Activated CD4-positive, alpha-beta T cell treated with anti-CD3 and anti-CD28 coated beads, Interleukin-2, Interleukin-6, amounts not matched to agents 100 ng/mL and 50 ng/mL, durations not matched to agents 16 hours and 8 hours (primary cell): ENCODE measurements around the gene RPH3AL.

Experiments
- DNase-seq: peaks from one replicate; pipeline ENCODE4 v3.0.0-alpha.2; 2020

The RPH3AL gene

DNA sequence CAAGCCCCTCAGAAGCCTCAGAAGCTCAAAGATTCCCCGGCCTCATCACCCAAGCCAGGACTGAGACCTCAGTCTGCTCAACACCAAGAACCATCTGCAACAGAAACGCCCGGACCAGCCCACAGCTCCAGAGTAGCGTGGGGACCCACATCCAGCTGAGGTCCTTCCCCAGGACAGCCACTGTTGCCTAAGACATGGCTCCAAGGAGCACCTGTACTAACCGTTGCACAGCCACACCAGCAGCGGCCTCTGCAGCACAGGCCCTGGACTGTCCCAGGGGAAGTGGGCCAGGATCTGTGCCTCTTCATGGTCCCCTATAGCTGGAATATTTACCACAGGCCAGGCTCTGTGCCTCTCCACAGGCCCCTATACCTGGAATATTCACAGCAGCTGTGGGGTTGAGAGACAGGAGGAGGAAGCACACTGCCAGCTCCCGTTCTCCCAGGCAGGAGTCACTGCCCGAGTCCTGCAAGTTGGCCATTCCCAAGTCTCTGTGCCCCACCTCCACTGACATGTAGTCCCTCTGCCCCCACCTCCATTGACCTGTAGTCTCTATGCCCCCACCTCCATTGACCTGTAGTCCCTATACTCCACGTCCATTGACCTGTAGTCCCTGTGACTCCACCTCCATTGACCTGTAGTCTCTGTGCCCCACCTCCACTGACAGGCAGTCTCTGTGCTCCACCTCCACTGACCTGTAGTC lies 38.5 kb downstream of the RPH3AL start:
- no peak for DNase-seq

DNA sequence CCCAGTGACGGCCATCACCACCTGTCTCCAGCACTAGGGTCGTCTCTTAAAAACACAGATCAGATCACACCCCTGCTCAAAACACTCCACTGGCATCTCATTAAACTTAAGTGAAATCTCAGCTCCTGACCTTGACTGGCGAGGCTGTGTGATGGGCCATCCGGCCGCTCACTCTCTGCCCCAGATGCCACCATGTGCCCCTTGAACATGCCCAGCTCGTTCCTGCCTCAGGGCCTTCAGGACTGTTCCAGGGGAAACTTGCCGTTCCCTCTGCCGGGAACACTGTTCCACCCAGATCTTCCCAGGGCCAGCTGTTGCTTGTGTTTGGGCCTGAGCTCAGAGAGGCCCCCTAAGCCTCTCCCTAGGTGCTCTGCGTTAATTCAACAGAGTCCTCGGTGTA lies 39.4 kb downstream of the RPH3AL start:
- DNase-seq: no peak

- no peak for DNase-seq
These were observed 40.0 kb downstream of the RPH3AL start for GRCh38 chr17:312476-313148.

- no peak for DNase-seq
These were observed 41.4 kb downstream of the RPH3AL start for GRCh38 chr17:311119-311782.

DNA sequence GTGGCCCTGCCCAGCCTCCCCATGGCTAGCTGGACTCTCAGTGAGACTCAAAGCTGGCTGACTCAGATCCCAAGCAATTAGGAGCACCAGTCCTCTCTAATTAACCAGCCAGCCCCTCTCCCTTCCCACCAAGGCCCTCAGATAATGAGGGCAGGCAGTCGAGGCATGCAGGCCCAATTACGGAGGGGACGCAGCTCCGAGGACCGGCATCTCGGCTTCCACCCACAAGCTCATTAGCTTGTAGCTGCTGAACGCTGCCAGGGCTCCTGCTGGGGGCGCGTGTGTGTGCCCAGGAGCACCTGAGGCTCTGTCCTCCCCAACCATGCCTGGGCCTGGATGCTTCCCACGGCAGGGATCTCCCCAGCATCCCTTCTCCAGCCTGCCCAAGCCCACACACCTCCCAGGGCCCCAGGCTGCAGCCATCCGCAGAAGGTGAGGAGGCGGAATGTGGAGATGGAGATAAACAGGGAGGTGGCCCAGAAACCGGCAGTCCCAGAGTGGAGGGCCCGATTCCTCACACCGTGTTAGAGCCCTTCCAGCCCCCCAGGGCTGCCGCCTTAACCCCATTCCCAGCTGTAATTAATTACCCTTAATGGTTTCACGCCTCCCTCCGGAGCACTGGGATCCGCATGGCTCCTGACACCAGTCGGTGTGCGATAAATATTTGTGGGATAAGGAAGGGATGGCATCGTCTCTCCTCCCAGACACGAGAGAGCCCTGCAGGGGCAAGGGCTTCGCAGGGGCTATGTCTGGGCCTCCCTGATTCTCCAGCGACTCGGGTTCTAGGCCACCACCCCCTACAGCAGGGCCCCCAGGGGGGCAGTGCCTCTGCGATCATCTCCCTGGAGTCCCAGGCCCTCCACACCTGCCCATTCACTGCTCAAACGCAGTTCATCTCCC lies 42.2 kb downstream of the RPH3AL start:
- no peak for DNase-seq

GRCh38 chr17:309361-309888 lies 43.2 kb downstream of the RPH3AL start:
- DNase-seq: no peak

DNA sequence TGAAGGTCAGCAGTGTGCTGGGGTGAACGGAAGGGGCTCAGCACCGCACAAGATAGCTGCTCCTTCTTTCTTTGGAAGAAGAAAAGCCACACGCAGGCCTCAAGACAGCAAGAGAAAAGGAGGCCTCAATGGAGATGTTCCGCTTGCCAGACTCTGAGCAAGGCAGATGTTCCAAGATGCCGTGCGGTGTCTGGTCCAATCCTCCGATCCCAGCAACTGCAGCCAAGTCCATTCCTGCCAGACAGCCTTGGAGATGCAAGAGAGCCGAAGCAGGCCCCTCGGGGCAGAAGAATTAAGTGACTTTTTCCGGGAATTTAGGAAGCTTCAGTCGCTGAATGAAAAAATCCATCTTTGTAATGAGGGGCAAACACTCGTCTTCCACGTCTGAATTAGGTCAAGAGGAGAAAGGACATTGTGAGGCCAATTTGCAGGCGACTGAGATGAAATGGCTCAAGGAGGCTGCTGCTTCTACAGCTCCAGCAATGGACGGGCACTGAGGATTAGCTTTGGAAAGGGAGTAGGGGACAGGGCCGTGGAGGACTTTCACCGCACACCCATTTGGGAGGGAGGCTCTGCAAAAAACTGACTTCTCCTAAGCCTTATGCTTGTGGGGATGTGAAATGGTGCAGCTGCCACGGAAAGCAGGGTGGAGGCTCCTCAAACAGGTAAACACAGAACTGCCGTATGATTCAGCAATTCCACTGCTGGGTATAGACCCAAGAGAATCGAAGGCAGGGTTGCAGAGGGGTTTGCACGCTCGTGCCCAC lies 44.7 kb downstream of the RPH3AL start:
- no peak for DNase-seq

DNA sequence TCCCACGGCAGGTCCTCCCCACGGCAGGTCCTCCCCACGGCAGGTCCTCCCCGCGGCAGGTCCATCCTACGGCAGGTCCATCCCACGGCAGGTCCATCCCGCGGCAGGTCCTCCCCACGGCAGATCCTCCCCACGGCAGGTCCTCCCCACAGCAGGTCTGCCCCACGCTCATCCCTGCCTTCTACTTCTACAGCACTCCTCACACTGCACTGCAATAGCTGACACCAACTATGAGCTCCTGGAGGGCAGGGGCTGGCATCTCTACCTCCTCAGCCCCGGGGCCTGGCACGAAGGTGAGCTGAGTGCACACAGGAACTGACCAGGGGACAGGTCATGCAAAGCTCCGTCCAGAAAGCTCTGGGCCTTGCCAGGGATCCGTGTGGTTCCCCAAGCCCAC lies 45.3 kb downstream of the RPH3AL start:
- no peak for DNase-seq

DNA sequence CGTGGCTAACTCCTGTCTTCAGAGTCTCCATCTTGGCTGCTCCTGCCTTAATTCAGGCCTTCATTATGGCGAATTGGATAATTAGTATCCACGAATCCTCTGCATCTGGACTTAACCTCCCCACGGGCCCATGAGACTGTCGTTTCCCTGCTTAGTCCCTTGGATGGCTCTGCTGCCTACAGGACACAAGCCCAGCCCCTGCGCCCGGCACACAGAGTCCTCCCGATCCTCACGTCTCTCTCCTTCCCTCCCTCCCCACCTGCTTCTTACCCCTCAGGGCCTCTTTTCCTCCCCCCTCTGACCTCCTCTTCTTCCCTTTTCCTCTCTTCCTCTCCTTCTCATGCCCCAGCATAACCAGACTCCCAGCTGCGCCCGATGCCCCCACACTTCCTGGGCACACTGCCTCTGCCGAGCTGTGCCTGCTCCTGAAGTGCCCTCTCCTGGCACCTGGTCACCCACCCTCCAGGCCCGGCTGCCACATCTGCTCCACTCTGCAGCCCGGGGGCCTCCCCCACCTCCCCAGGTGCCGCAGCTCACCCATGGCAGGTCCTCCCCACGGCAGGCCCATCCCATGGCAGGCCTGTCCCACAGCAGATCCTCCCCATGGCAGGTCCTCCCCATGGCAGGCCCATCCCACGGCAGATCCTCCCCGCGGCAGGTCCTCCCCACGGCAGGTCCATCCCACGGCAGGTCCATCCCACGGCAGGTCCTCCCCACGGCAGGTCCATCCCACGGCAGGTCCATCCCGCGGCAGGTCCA lies 45.9 kb downstream of the RPH3AL start:
- DNase-seq: no peak

DNA sequence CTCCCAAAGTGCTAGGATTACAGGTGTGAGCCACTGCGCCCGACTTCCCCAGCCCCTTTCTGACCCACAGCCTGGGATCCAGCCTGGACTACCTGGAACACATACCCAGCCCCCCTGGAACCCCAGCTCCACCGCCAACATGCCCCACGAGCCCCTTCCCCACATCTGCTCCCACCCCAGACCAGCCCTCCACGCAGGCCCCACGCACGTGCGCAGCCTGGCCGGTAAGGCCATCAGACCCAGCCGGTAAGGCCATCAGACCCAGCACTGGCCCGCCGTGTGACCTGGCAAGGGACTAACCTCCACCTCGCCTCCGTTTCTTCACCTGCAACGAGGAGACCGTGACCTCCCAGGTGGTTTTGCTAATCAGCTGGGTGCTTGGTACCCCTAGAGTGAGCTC lies 46.5 kb downstream of the RPH3AL start:
- no peak for DNase-seq

- no peak for DNase-seq
These were observed 47.3 kb downstream of the RPH3AL start for GRCh38 chr17:305090-305976.

DNA sequence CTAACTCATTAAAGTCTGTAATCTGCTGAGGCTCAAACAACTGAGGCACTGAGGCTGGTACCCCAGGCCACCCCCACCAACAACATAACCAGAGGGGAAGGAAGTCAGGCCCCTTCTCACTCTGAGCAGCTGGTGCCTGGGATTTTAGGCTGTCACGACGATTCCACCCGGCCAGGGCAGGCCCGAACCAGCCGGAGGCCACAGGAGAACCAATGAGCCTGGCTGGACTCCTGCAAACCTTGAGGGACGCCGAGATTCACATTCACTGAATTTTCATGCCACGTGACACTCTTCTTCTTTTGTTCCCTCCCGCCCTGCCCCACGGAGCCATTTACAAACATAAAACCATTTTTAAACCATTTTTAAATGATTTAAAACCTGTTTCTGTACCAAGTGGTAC lies 48.1 kb downstream of the RPH3AL start:
- DNase-seq: no peak

- no peak for DNase-seq
These were observed 49.4 kb downstream of the RPH3AL start for GRCh38 chr17:303168-303567.

GRCh38 chr17:302300-302698 lies 50.3 kb downstream of the RPH3AL start:
- DNase-seq: no peak

DNA sequence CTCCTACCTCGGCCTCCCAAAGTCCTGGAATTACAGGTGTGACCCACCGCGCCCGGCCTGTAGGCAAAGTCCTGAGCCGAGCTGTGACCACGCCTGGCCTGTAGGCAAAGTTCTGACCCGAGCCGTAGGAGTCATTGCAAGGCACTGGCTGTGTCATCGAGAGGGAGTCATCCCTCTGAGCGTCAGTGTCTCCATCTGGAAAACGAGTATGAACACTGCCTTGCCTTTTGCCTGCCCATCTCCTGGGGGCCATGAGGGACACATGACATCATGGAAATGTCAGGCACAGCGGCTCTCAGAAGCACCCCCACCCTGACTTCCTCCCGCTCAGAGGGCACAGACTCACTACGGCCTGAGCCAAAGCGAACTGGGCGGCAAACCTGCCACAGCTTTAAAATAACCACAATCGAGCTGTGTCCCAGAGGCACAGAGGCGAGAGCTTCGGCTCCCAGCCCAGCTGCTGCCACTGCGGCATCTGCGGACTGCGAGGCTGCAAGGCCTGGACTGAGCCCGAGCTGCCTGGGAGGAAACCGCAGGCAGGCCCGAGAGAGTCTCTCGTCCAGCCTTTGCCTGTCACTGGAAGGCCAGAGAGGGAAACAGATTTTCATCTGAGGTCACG lies 50.8 kb downstream of the RPH3AL start:
- no peak for DNase-seq

- no peak for DNase-seq
These were observed 51.7 kb downstream of the RPH3AL start for GRCh38 chr17:300881-301280.

GRCh38 chr17:299546-299945 lies 53.1 kb downstream of the RPH3AL start:
- DNase-seq: no peak

DNA sequence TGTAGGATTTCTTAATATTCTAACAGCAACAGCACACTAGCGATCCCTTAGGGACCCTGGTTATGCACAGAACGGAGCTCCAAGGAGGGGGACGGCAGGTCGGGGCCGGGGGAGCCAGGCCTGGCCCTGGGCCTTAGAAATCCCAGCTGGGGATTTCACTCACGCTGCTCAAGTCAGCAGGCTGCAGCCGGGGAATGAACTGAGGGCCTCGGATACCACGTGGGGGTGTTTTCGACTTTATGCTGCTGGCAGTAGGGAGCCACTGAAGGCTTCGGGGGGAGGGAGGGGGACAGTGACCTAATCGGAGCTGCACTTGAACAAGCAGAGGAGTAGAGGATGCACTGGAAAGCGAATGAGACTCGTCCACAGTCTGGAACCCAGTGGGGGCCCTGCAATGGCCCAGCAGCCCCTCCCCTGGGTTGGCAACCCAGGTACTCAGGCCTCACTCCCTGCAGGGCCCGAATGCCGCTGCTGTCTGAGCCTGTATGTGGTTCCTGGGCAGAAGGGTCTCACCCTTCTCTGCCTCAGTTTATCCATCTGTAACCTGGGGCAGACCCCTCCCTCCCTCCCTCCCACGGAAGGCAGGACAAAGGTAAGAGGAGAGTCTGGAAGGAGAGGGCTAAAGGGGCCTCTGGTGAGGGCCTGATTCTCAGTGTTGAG lies 53.7 kb downstream of the RPH3AL start:
- no peak for DNase-seq

GRCh38 chr17:297758-298157 lies 54.8 kb downstream of the RPH3AL start:
- DNase-seq: no peak
